AG04450 (cell line): ENCODE data around the gene CYBC1. TPM values are rescaled to one million over a fixed set of nuclear protein-coding genes. Genes with fewer than 3 reads are reported as not detected.
A peak's percentile ranks its signal among the peaks of the same experiment; 100 is the strongest.
"Not testable (repeated sequence)": the region's sequence is repeated elsewhere in the genome, so short reads cannot be mapped to it uniquely, and the experiment has no call there.

Experiments
- CTCF ChIA-PET: fragments of 300-600, 350-600 bp; formaldehyde crosslinking; extraction: SDS; loops from one replicate; lab custom pipeline; 2022; ENCODE audit warnings: antibody characterized with exemption, inconsistent platforms; lab: Charles Lee
- POLR2A ChIA-PET: fragments of 350-600 bp; formaldehyde crosslinking; extraction: SDS; loops from one replicate; lab custom pipeline; 2021; ENCODE audit warnings: antibody characterized with exemption, inconsistent platforms; lab: Yijun Ruan, JAX
- DNase-seq: peaks from one replicate; pipeline ENCODE4 v3.0.0-alpha.2; 2011; ENCODE audit warnings: low read depth, low spot score
- H3K27ac ChIP-seq: one replicate; pipeline ENCODE4 v1.5.1; 2012; ENCODE audit warnings: low read depth, low read length, control low read depth
- H3K27me3 ChIP-seq: one replicate; pipeline ENCODE4 v1.6.0; 2012; ENCODE audit warnings: low read length; ENCODE audit not compliant: control insufficient read depth, insufficient read depth
- H3K4me3 ChIP-seq: 2 replicates; pipeline ENCODE4 v1.5.1; 2011; ENCODE audit warnings: mild to moderate bottlenecking, low read depth, low read length, control low read depth
- H3K9me3 ChIP-seq: 2 replicates; pipeline ENCODE4 v1.5.1; 2012; ENCODE audit warnings: low read length; ENCODE audit not compliant: control insufficient read depth, insufficient read depth
- polyA plus RNA-seq: library from polyadenylated mRNA; depleted of rRNA; stranded (reverse); fragments of >200 nt; gene quantifications from 2 replicates; pipeline ENCODE4 v1.2.3, GENCODE V29; 2011
- TF ChIP-seq, protein P1 (sequence below): IDR thresholded peaks from 2 replicates; pipeline ENCODE4 v1.5.1; 2011; ENCODE audit warnings: low read depth, low read length, control low read depth, inconsistent platforms

The CYBC1 gene
- polyA plus RNA-seq, 1 experiment, result 82.6 TPM

DNA sequence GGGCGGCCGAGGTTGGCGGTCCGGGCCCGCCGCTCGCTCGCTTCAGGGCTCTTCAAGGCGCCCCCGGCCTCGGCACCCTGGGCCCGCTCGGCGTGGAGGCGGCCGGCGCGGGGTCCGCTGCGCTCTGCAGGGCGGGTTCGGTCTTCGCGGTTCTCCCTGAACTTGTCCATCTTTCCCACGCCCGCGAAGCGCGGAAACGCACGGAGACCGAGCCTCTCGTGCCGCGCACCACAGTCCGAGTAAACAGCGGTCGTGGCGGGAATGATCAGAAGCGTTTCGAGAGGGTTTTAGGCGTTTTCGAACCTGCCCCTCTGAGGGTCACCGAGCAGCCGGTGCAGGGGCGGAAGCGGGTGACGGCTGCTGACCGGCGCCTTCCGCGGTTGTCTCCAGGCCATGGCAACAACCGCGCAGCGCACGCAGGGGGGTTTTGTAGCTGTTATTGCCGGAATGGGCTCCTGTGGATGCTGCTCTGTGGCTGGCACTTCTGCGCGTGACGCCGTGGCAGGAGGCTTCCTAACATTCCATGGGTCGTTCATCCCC lies 8.4 kb upstream of the CYBC1 start:
- TF ChIP-seq, protein P1, sequence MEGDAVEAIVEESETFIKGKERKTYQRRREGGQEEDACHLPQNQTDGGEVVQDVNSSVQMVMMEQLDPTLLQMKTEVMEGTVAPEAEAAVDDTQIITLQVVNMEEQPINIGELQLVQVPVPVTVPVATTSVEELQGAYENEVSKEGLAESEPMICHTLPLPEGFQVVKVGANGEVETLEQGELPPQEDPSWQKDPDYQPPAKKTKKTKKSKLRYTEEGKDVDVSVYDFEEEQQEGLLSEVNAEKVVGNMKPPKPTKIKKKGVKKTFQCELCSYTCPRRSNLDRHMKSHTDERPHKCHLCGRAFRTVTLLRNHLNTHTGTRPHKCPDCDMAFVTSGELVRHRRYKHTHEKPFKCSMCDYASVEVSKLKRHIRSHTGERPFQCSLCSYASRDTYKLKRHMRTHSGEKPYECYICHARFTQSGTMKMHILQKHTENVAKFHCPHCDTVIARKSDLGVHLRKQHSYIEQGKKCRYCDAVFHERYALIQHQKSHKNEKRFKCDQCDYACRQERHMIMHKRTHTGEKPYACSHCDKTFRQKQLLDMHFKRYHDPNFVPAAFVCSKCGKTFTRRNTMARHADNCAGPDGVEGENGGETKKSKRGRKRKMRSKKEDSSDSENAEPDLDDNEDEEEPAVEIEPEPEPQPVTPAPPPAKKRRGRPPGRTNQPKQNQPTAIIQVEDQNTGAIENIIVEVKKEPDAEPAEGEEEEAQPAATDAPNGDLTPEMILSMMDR, result no peak
- DNase-seq, result no peak
- Histone ChIP-seq H3K9me3 (peaks cover 3% of the 10 kb centered on the region; the same call in 1 of the 2 replicates), H3K27me3 (no peaks in the 10 kb centered on the region), H3K4me3 (peak overlapping the region; percentile 82), H3K27ac (peak overlapping the region; percentile 31)
- ChIA-PET POLR2A (no interaction called here), CTCF (no interaction called here)

GRCh38 chr17:82458179-82458884 lies 7.8 kb upstream of the CYBC1 start, which contains the start of gene NARF:
TSS of gene NARF (plus strand) at chr17:82458741. CDS start at chr17:82458804, 63 bp downstream.
- ChIA-PET POLR2A (no interaction called here), CTCF (interaction anchor here (1.2 kb wide), 1 partner anchor 96 kb away, joined by 4 read pairs; no protein-coding TSS in a partner anchor)

DNA sequence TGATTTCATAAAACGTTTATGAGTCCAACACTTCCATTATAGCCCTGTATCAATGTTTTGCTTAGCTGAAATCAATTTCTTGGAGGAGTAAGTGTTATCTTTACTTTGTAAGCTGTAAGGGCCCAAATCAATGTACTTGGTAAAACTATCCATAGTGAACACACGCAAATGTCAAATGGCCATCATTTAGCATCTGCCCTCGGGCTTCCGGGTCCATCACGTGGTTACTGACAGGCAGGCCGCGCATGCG lies 7.3 kb upstream of the CYBC1 start:
- CTCF ChIA-PET, result interaction anchor here (1.2 kb wide), 1 partner anchor 97 kb away, joined by 4 read pairs; no protein-coding TSS in a partner anchor
- H3K9me3 ChIP-seq, result peaks cover 8% of the 10 kb centered on the region; the same call in 1 of the 2 replicates
- H3K4me3 ChIP-seq, result peak overlapping the region; percentile 82
- peak overlapping the region; percentile 95 for H3K27ac ChIP-seq
- DNase-seq, result no peak
- POLR2A ChIA-PET, result no interaction called here
- no peaks in the 10 kb centered on the region for H3K27me3 ChIP-seq
- TF ChIP-seq, protein P1, result no peak

More at GRCh38 chr17:82458179-82458884, 7.8 kb upstream of the CYBC1 start, which contains the start of gene NARF:
- peaks cover 8% of the 10 kb centered on the region; the same call in 1 of the 2 replicates for H3K9me3 ChIP-seq
- H3K27ac ChIP-seq, result peak within 1 kb of the TSS; percentile 95
- no peaks in the 10 kb centered on the region for H3K27me3 ChIP-seq
- H3K4me3 ChIP-seq, result peak within 1 kb of the TSS; percentile 82
- peak; percentile 96 for DNase-seq
- TF ChIP-seq, protein P1, result no peak

- peak overlapping the region; percentile 82 for H3K4me3 ChIP-seq
- H3K9me3 ChIP-seq, result peaks cover 8% of the 10 kb centered on the region; the same call in 1 of the 2 replicates
- TF ChIP-seq, protein P1, result no peak
- no peak for DNase-seq
- no peaks in the 10 kb centered on the region for H3K27me3 ChIP-seq
- H3K27ac ChIP-seq, result peak overlapping the region; percentile 61
- CTCF ChIA-PET, result interaction anchor here (1.2 kb wide), 1 partner anchor 97 kb away, joined by 4 read pairs; no protein-coding TSS in a partner anchor
- POLR2A ChIA-PET, result no interaction called here
Observed at GRCh38 chr17:82457073-82457928, 6.7 kb upstream of the CYBC1 start.

GRCh38 chr17:82453706-82454105 lies 3.2 kb upstream of the CYBC1 start:
- POLR2A ChIA-PET, DNase-seq, H3K4me3 ChIP-seq, H3K27ac ChIP-seq, CTCF ChIA-PET, H3K27me3 ChIP-seq: not testable (repeated sequence)
- peaks cover 13% of the 10 kb centered on the region; the same call in 1 of the 2 replicates for H3K9me3 ChIP-seq

- H3K4me3 ChIP-seq, DNase-seq, CTCF ChIA-PET, POLR2A ChIA-PET, H3K27me3 ChIP-seq, H3K27ac ChIP-seq: not testable (repeated sequence)
- peaks cover 13% of the 10 kb centered on the region; the same call in 1 of the 2 replicates for H3K9me3 ChIP-seq
Observed at GRCh38 chr17:82453151-82453550, 2.6 kb upstream of the CYBC1 start.
